Subcutaneous adipose tissue (tissue), 4 donors: Measurements from ENCODE around the gene BAZ1A. TPM values are rescaled to one million over a fixed set of nuclear protein-coding genes. Genes with fewer than 3 reads are reported as not detected.

Experiments
- total RNA-seq, 4 donors: library from RNA; depleted of rRNA; stranded (reverse); fragments of >200 nt; gene quantifications; one replicate each; pipeline ENCODE4 v1.1.0, GENCODE V29; 2016
- TF ChIP-seq, protein P1 (sequence below): fragments of 450-650 bp; IDR thresholded peaks from one replicate; pipeline ENCODE4 v1.5.1; 2016; ENCODE audit warnings: low read depth, mild to moderate bottlenecking, control low read depth, antibody characterized with exemption, moderate library complexity

Gene BAZ1A
- total RNA-seq, 4 donors from 2014 or later: 35.7 to 73.9 (median 36.5) TPM

DNA sequence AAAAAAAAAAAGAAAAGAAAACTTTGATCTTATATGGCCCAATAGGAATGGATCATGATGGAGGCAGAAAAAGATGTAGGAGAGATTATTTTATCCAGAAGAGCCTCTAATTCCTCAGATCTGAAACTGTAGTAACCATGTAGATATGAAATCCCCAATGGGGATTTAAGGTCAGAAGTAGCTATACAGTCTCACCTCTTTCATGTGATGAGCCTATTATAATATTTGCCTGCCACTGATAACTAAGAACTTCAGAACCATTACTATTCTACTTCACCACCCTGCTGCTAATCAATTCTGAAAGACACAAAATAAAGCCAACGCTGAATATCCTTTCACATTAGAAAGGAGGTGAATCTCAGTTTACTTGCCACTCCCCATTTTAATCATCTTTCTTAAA lies 29.3 kb downstream of the BAZ1A start:
- TF ChIP-seq, protein P1, sequence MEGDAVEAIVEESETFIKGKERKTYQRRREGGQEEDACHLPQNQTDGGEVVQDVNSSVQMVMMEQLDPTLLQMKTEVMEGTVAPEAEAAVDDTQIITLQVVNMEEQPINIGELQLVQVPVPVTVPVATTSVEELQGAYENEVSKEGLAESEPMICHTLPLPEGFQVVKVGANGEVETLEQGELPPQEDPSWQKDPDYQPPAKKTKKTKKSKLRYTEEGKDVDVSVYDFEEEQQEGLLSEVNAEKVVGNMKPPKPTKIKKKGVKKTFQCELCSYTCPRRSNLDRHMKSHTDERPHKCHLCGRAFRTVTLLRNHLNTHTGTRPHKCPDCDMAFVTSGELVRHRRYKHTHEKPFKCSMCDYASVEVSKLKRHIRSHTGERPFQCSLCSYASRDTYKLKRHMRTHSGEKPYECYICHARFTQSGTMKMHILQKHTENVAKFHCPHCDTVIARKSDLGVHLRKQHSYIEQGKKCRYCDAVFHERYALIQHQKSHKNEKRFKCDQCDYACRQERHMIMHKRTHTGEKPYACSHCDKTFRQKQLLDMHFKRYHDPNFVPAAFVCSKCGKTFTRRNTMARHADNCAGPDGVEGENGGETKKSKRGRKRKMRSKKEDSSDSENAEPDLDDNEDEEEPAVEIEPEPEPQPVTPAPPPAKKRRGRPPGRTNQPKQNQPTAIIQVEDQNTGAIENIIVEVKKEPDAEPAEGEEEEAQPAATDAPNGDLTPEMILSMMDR: no peak

- TF ChIP-seq, protein P1: no peak
Measured at GRCh38 chr14:34843011-34843554, 32.1 kb downstream of the BAZ1A start.

- TF ChIP-seq, protein P1: no peak
Measured at GRCh38 chr14:34837801-34838322, 37.3 kb downstream of the BAZ1A start.

DNA sequence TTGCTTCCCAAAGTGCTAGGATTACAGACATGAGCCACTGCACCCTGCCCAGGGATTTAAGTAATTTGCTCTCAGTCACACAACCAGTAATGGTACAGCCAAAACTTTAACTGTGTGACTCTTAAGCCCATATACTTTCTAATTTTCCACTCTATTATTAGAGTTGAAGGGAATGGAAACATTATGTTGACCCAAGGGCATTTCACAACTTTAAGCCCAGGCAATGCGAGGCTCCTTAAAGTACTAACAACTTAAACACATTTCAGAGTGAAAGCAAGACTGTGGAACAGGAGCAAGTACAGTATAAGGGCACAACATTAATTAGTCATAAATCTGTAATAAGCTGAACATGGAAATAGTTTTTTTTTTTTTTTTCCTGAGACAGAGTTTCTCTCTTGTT lies 39.8 kb downstream of the BAZ1A start:
- TF ChIP-seq, protein P1: no peak

- TF ChIP-seq, protein P1: no peak
Measured at GRCh38 chr14:34833549-34834523, 41.3 kb downstream of the BAZ1A start.

- TF ChIP-seq, protein P1: no peak
Measured at GRCh38 chr14:34826661-34827060, 48.5 kb downstream of the BAZ1A start.

DNA sequence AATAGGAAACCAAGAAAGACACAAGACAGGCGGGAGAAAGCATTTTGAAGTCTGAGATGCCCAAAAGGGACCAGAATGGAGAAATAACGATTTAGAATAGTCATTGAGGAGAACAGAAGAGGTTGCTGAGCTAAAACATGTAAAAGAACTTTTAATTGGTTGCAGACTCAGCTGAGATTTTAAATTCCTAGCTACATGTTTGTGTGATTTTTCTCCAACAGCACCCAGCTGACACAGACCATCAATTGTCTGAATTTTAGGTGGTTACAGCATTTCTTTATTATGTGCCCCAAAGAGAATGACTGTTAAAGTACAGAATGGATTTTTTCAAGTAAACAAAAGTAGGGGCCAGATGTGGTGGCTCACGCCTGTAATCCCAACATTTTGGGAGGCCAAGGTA lies 50.3 kb downstream of the BAZ1A start:
- TF ChIP-seq, protein P1: no peak
